GM18502 (cell line): ENCODE data around the gene NOP10.
A peak's percentile ranks its signal among the peaks of the same experiment; 100 is the strongest.
"Not testable (repeated sequence)": the region's sequence is repeated elsewhere in the genome, so short reads cannot be mapped to it uniquely, and the experiment has no call there.

Experiments used
- ATAC-seq: cut with Tn5 transposase; IDR thresholded peaks from one replicate; pipeline ENCODE4 v1.9.1; 2021; ENCODE audit warnings: mild to moderate bottlenecking; ENCODE audit not compliant: unreplicated experiment, poor library complexity

The NOP10 gene

DNA sequence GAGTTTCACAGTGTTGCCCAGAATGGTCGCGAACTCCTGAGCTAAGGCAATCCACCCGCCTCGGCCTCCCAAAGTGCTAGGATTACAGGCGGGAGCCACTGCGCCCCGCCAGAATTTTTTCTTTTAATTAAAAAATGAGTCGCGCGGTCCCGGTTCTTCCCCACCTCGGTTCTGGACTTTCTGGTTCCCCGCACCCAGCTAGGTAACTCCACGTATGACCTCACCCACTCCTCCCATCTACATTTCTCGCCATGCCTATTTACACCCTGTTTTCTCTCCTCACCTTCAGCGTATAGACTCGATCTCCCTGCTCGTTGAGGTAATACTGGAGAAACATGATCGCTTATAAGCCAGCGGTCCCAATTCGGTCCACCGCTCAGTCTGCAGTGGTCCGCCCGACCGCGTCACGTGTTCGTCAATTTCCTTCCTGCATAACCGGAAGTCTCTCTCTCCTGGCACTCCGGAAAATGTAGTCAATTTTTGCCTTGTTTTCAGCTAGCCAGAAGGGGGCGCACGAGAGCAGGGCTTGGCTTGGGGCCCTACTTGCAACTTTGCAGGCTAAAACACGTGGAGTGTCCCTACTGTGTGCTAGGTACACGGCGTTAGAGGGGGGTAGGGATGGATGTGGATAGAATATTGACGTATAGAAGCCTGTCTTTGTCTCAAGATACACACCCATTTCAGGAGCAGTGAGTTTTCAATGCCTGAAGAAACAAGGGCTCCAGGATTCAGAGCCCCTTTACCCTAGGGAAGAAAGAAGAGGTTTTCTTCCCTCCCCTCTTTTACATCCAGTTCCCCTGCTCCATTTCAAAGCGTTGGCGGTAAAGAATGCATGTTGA is at the start of gene NOP10, which contains the start of gene NUTM1:
Gene NOP10, minus strand, starts transcription at position 400 of the 839 bp plus-strand sequence. Its CDS starts 63 bp downstream, at position 337.
Gene NUTM1, plus strand, starts transcription at position 579 of the 839 bp plus-strand sequence. CDS start 382 bp downstream, outside the sequence.
- peak; percentile 85 for ATAC-seq

DNA sequence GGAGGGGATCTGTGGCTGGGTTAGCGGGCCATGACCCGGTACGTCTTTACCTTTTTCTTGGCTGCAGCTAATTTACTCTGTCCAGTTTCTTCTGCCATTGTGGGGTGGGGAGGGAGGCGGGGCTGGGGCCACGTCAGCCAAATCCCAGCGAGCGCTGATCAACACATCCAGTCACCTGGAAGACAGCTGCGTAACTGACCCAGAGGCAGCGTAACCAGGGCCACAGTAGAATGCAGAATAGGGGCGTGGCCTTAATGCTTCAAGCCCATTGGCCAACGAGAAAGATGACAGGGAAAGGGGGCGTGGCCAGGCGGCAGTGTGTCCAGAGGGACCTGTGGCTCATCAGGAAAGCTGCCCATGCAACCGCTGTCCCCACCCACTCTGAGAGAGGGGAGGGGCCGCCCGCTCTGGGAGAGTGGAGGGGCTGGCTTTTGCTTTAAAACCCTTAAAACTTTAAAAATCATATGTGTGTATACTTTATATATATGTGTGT is 46.7 kb upstream of the NOP10 start:
- not testable (repeated sequence) for ATAC-seq

DNA sequence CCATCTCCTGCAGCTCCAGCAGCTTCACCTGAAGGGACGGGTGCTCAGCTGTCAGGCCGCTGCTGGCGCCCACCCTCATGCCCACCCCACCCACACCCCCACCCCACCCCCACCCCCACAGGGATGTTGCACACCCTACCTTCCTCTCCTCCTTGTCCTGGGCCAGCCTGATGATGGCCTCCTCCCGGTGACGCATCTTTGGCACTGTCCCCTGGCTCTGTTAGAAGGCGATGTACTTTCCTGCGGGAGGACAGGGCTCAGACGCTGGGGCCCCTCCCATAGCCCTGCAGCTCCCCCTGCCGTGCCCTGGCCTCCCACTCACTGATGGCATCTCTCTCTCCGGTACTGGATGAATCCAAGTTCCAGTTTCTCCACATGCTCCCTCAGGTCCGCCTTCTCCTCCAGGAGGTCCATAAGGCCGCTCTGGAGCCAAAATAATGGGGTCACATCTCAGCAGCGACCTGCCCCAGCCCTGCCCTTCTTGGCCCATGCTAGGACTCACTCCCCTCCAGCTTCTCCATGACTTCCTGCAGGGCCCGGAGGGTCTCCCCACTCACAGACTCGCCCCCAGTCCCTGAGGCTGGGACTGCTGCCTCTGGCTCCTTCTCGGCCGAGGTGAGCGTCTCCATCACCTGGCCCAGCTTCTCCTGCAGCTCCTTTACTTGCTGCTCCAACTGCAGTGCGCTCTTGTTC is 39.0 kb upstream of the NOP10 start:
- not testable (repeated sequence) for ATAC-seq

DNA sequence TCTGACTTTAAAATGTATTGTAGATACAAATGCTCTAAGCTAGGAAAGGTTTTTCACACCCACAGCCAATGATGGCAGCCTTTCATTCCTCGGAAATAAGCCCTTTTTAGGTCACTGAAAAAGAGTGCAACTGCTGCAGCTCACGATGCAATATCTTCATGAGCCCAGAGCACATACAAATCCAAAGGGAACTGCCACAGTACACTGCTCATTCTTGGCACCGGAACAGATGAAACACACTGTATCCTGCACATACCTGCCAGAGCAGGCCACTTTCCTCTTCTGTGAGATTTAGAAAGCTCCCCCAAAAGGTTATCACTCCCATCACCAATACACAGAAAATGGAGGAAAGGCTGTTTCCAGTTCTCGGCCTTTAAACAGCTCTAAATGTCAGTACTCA is 37.6 kb upstream of the NOP10 start:
- ATAC-seq, result not testable (repeated sequence)

DNA sequence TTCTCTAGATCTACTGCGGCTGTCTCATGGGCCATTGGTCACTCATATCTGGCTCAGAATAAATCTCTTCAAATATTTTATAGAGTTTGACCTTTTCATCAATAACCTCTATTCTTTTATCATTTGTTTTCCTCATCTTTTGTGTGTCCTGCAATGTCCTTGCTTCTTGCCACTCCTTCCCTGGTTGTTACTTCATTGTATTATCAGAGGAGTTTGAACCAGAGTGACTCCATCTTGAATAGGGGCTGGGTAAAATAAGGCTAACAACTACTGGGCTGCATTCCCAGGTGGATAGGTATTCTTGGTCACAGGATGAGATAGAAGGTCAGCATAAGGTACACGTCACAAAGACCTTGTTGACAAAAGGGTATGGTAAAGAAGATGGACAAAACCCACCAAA is 33.9 kb upstream of the NOP10 start:
- ATAC-seq, result no peak

DNA sequence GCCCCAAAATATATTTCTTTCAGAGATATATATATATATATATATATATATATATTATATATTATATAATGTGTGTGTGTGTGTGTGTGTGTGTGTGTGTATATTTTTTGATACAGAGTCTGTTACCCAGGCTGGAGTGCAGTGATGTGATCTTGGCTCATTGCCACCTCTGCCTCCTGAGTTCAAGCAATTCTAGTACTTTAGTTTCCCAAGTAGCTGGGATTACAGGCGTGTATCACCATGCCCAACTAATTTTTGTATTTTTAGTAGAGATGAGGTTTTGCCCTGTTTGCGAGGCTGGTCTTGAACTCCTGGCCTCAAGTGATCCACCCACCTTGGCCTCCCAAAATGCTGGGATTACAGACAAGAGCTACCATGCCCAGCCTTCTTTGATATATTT is 32.6 kb upstream of the NOP10 start:
- not testable (repeated sequence) for ATAC-seq

DNA sequence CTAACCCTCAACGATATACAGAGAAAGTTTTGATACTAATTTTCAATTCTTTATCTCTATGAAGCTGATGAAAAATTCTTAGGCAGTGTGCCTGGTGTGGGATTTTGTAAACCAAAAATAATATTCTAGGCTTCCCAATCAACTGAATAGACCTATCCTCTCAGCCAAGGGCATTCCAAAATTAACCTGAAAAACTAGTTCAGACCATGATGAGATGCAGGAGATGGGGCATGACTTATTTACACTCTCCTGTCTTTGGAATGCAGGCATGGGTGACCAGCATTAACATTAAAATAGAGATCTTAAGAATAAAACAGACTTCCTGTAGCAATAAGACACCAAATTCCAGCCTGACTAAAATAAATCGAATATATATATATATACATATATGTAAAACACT is 31.9 kb upstream of the NOP10 start:
- no peak for ATAC-seq

DNA sequence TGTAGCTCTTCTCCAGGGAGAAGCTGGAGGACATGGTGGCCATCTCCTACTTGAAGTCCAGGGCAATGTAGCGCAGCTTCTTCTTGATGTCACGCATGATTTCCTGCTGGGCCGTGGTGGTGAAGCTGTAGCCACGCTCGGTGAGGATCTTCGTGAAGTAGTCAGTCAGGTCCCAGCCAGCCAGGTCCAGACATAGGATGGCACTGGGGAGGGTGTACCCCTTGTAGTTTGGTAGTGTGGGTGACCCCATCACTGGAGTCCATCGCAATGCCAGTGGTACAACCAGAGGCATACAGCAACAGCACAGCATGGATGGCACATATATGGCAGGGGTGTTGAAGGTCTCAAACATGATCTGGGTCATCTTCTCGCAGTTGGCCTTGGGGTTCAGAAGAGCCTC is 31.0 kb upstream of the NOP10 start:
- ATAC-seq, result no peak

DNA sequence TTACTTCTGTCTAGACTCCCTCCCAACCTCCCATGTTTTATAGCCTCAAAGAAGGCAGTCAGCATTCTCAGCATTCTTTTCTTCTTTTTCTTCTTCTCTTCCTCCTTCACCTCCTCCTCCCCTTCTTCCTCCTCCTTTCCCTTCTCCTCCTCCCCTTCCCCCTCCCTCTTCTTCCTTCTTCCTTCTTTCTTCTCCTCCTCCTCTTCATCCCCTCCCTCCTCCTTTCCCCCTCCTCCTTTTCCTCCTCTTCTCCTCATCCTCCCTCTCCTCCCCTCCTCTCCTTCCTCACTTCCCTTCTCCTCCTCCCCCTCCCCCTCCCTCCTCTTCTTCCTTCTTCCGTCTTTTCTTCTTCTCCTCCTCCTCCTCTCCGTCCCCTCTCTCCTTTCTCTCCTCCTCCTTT is 27.7 kb upstream of the NOP10 start:
- ATAC-seq, result no peak

DNA sequence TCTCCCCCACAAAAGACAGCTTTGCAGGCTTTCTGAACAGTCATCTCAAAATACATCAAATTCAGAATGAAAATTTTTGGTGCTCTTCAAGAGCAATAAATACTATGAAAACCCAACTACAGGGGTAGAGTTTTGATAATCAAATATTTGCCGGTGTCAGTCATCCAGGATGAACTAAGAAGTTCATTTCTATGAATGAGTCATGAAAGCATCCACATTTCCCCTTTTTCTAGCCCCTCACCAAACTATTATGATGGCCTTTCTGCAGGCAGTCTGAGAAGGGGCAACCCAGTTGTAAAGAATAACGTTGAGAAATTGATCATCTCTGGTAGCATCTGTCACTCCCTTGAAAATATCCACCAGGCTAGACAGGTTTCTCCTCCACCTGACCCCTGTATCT is 27.2 kb upstream of the NOP10 start:
- ATAC-seq, result no peak

DNA sequence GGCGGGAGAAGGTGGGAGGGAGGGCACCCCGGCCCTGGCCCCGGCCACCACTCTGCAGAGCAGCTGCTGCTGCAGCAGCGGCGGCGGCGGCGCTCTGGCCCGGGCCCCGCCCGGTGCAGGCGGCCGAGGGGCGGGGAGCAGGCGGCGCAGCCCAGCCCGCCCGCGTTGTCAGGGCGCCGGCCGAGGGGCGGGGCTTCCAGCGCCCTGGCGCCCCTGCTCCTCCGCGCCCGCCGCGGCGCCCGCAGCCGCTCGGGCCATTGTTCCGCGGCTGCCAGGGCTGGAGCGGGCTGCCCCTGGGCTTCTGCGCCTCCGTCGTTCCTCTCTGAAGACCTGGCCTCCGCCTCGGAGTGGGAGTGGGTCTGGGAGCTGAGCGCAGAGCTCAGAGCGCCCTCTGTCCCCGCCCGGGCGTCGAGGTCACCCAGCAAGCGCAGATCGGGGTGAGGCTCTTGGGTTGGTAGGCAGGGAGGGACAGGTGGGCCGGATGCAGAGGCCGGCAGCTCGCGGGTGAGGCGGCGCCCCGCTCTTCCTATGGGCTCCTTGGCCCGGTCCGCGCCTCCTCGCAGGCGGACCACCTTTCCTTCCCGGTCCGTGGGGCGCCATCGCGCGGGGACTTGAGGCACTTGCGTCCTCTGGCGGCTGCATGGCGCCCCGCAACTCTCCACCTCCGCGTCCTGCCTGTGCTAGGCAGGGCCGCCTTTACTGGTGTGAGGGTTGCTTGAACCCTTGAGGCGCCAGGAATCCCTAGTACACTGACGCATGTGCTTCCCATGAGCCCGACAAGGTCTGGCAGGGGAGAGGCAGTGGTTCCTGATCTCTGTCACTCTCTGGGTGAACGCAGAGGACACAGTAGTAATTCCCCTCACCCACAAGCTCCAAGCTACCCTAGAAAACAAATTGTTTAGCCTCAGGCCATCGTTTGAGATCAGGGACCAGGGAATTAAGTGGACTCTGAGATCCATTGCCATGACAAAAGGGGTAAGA is 24.5 kb upstream of the NOP10 start, which contains the start of gene LPCAT4:
Gene LPCAT4, minus strand, starts transcription at position 96 of the 981 bp plus-strand sequence. CDS start 96 bp downstream, outside the sequence.
- ATAC-seq, result peak; percentile 80

DNA sequence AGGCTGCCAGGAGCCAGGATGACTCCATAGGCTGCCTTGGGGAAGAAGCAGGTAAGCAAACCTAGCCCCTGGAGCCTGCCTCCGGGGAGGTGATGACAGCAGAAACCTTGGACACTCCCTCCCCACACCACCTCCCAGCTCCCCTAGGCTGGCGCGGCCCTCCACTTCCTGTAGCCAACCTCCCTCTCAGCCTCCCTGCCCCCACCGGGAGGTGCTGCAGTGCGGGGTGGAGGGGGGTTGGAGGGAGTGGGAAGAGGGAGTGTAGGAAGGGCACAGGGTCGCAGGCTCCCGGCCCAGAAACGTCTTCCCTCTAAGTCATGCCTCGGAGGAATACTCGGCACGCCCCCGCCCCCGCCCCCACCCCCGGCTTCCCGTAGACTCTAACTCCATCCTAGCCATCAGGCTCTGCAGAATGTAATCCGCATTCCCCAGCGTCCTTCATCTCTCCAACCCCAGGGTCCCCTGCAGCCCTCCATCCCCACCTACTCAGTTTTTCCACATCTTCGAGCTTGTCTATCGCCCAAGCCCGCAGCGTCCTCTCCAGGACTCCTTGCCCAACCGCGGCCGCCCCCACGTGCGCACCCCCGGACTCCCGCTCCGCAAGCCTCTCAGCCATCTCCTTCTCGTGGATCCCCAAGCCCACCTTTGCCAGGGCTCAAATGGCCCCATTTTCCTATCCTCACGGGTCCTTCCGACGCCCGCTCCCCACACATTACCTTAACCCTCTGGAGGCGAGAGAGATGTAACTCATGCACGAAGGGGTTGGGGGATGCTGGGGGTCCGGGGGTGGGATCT is 23.5 kb upstream of the NOP10 start:
- ATAC-seq, result peak; percentile 23

DNA sequence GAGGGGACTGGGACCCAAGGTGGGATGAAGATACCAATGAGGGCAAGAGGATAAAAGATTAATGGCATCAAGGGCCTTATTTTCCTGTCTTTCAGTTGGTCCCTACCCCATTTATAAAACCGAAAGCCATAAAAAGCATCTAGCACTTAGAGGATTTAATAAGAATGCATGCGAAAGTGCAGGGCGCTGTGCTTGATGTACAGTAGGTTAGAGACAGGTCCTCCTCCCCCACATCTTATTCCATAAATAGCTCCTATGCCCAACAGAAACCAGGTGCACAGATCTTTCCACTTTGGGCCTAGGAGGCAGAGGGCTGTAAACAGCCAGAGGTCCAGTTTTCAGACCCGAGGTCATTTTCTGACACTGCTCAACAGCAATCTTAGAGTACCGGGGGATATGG is 22.9 kb upstream of the NOP10 start:
- no peak for ATAC-seq

DNA sequence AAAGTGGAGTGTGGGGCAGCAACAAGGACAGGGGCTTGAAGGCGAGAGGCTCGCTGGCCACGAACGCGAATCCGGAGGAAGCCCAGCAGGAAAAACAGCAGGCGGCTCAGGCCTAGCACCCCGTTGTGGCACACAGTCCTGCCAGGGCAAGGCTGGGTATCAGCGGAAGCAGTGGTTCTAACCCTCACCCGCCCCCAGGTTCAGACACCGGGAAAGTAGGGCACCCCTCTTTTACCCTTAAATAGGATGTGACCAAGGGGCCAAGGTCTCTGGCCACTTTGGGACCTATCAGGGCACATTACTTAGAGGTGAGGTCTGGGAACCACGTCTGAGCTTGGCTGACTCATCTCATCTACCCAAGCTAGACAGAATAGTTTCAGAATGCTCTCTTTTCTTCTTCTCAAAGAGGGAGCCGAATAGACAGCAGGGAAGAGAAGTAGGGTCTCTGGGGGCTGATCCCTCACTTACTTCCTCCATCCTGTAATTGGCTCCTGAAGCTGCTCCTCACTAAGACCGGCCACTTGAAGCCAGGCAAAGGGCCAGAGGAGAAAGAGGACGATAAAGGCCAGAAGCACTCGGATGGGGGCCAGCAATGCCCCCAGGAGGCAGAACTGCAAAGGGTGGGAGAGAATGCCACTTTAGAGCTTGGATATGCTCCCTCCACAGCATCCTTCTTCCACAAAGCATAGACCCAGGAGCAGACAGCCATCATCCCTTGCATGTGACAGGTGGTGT is 22.3 kb upstream of the NOP10 start:
- no peak for ATAC-seq

DNA sequence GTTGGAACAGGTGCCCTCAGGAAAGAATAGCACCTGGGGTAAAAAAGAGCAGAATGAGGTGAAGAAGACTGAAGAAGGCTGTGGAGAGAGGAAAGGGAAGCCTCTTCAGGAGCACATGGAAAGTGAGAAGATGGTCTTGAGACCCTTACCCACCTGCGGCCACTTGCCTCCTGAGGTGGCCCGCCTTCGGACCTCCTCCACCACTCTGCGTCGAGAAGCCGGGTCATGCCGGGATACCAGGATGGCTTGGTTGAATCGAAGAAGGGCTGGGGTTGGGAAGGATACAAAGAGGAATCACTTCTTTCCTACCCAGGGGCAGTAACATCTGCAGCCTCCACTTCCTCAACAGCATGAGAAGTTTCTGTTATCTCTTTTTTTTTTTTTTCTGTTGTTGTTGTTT is 21.1 kb upstream of the NOP10 start:
- ATAC-seq, result no peak

DNA sequence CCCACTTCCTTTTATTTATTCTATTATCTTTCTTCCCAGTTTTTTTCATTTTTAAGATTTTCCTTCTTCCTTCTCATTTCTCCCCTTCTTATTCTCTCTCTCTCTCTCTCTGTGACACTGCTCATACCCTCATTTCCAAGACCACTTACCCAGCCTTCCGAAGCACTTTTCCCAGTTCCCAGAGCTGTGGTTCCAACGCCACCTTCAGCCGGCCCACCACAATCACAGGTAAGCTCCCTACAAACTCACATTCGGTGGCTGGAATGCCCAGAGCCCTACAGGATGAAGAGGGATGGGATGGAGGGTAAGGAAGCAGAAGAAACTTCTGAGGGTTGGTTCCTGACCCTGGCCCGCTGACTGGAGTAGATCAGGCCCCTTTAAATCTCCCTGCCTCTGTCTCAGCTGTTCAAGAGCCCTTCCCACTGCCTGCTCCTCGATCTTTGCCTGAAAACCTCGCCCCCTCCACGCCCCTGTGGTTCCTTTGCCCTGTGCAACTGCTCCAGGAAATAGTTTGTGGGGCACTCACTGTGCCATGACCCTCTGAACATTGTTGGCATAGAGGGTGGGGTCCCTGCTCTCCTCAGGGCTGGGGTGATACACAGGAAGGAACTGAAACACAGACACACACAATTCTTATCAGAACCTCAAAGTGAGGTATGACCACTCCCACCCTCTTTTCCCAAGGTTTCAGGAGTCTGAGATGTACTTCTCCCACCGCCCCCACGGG is 19.3 kb upstream of the NOP10 start:
- no peak for ATAC-seq

DNA sequence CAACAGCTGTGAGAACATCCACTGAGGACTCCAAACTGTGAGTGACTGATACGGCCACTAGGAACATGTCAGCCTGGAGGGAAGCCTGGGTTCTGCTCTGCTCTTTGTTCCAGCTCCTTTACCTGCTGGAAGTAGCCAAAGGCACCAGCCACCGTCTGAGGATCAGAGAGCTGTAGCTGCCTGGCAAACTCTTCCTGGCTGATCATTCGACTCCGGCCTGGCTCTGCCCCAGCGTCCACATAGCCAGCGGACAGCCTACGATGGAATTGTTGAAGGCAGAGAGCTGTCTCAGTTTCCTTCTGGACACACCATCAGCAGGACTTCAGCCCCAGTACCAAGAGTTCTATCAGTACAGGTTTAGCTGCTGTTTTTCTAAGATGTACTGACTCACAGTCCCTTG is 18.3 kb upstream of the NOP10 start:
- ATAC-seq, result no peak

DNA sequence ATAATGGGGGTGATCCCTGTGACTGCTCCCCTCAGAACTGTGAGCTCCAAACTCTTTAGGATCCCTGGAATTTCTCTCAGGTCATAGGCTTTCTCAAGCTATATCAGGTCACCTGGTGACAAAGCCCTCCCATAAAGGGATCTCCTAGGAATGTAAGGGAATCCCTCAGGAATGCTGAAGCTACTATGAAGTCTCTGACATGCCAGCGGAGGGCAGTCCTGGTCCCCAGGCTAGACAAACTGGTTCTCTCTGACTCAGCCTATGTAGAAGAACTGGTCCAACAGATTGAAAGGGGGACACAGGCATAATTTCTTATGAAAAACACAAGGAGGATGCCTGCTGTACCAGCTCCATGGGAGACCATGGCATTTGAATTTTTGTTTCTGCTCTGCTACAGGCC is 17.4 kb upstream of the NOP10 start:
- ATAC-seq, result no peak
